Left lung (tissue), 10 donors: Measurements from ENCODE around the gene BFSP1. TPM values are rescaled to one million over a fixed set of nuclear protein-coding genes. Genes with fewer than 3 reads are reported as not detected.

ENCODE experiments used
- ATAC-seq: fragments of 200-7000 bp; cut with Tn5 transposase; one replicate; pipeline ENCODE4 v1.9.1; 2020; ENCODE audit warnings: moderate library complexity
- DNase-seq, 4 donors: peaks; one replicate each; pipeline ENCODE4 v3.0.0-alpha.2; 2013 to 2020
- H3K27ac ChIP-seq, 2 donors: fragments of 200-600 bp; sonication (generic) in 1 of 2; one replicate each; pipeline versions ENCODE4 v1.5.0 to v1.8.0; 2020 to 2021
- H3K27me3 ChIP-seq, 2 donors: fragments of 200-600 bp; sonication (generic) in 1 of 2; one replicate each; pipeline versions ENCODE4 v1.5.0 to v1.8.0; 2020 to 2021
- H3K36me3 ChIP-seq, 2 donors: fragments of 200-600 bp; sonication (generic) in 1 of 2; one replicate each; pipeline versions ENCODE4 v1.5.0 to v1.8.0; 2020 to 2021
- H3K4me1 ChIP-seq, 2 donors: fragments of 200-600 bp; one replicate each; pipeline ENCODE4 v1.8.0; 2021
- H3K4me3 ChIP-seq, 2 donors: fragments of 200-600 bp; sonication (generic) in 1 of 2; one replicate each; pipeline versions ENCODE4 v1.5.0 to v1.8.0; 2020 to 2021; ENCODE audit warnings: mild to moderate bottlenecking in 1 of 2
- H3K9me3 ChIP-seq, 2 donors: fragments of 200-600 bp; sonication (generic) in 1 of 2; one replicate each; pipeline versions ENCODE4 v1.5.0 to v1.8.0; 2020 to 2021
- CTCF ChIP-seq, 2 donors: fragments of 200-600 bp; sonication (generic) in 1 of 2; IDR thresholded peaks; one replicate each; pipeline versions ENCODE4 v1.5.0 to v1.8.0; 2021; ENCODE audit warnings: antibody characterized with exemption in 2 of 2
- intact Hi-C, 2 donors: fragments of 100-400 bp; cut with DNase I; formaldehyde crosslinking; loops; one replicate each; pipeline versions ENCODE4 v1.11.2 to v1.14.2; 2022
- polyA plus RNA-seq, 6 donors: library from polyadenylated mRNA; unstranded; fragments of 120-200 nt; gene quantifications; one replicate each; pipeline ENCODE4 v1.2.1, GENCODE V29; 2013; ENCODE audit not compliant: insufficient read length in 6 of 6
- total RNA-seq, 2 donors: library from RNA; stranded (reverse); fragmentation: NEBNext Ultra II Directional; extraction: Animal tissue kit (Norgen Biotek cat#: 25700); gene quantifications; one replicate each; pipeline ENCODE4 v1.2.1, GENCODE V29; 2021
- donor health status: DM: no; HTN: yes; CAD: no.
- donor health status: DM: no; HTN: no; CAD: no.

BFSP1 gene
- total and polyA plus RNA-seq, 8 donors, result 1.9 to 4.2 (median 3.9) TPM

- intact Hi-C loops, result no loop called here
- no peak overlapping the region for H3K4me3 ChIP-seq
These were observed 27.2 kb upstream of the BFSP1 start for GRCh38 chr20:17558154-17558940.

GRCh38 chr20:17557675-17558006 lies 26.5 kb upstream of the BFSP1 start:
- no peaks in the 10 kb centered on the region for H3K36me3 ChIP-seq
- intact Hi-C loops, result no loop called here
- H3K27me3 ChIP-seq, result no peaks in the 10 kb centered on the region
- no peaks in the 10 kb centered on the region for H3K9me3 ChIP-seq
- peak; percentile 77 for ATAC-seq
- H3K27ac ChIP-seq, result peak overlapping the region; percentile 89 to 97
- no peak for TF ChIP-seq CTCF (IDR thresholded peaks at IDR 0.05)
- DNase-seq, result peak in 1 of 4 donors; percentile 71
- peaks cover 20 to 34% of the 10 kb centered on the region in 2 donors for H3K4me1 ChIP-seq
- no peak overlapping the region for H3K4me3 ChIP-seq

More at GRCh38 chr20:17558154-17558940, 27.2 kb upstream of the BFSP1 start:
- no peaks in the 10 kb centered on the region for H3K27me3 ChIP-seq
- peak overlapping the region; percentile 89 to 97 for H3K27ac ChIP-seq
- TF ChIP-seq CTCF (IDR thresholded peaks at IDR 0.05), result no peak
- no peaks in the 10 kb centered on the region for H3K9me3 ChIP-seq
- no peaks in the 10 kb centered on the region for H3K36me3 ChIP-seq
- peaks cover 20 to 34% of the 10 kb centered on the region in 2 donors for H3K4me1 ChIP-seq
- ATAC-seq (peak; percentile 82), DNase-seq (peak in 2 of 4 donors; percentile 61 to 69)

DNA sequence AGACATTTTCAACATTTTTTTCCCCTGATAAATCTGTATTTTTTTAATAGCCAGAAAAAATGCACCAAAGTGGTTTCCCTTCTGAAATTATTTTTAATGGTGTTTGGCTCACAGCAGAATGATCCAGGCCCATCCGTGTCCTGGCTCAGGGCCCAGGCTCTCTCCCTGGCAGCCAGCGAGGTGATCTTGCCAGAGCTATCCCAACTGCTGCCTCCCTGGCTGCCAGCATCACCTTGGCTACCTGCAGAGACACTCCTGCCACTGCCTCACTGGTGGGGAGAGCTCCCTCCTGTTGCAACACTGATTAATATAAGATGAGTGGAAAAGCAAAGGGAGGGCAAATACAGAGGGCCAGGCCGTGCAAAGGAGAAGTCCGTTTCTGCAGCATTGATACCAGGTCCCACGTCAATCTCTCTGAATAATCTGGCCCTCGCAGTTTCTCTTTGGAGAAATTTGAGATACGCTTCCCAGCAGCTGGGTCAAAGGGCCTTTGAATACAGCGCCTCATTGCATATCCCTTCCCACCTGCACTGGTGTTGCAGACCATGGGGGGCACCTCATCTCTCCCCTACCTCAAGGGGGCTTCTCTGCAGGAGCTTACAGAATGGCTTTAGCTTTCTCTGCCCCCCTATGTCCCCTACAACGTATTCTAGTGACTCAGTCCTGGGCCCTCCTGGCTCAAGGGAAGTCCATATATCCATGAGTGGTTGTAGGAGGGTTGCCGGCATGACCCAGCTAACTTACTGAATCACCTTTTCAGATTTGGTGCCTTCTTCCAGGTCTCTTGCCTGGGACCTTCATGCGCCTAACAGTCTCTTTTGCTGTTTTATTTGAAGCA lies 25.9 kb upstream of the BFSP1 start:
- TF ChIP-seq CTCF (IDR thresholded peaks at IDR 0.05), result no peak
- no peaks in the 10 kb centered on the region for H3K27me3 ChIP-seq
- no peak overlapping the region for H3K4me3 ChIP-seq
- DNase-seq (peak in 3 of 4 donors; percentile 39 to 80 (median 69)), ATAC-seq (peak; percentile 34)
- peak overlapping the region; percentile 89 to 97 for H3K27ac ChIP-seq
- intact Hi-C loops, result no loop called here
- no peaks in the 10 kb centered on the region for H3K9me3 ChIP-seq
- peaks cover 20 to 34% of the 10 kb centered on the region in 2 donors for H3K4me1 ChIP-seq
- H3K36me3 ChIP-seq, result no peaks in the 10 kb centered on the region

GRCh38 chr20:17555106-17555505 lies 23.9 kb upstream of the BFSP1 start:
- TF ChIP-seq CTCF (IDR thresholded peaks at IDR 0.05), result no peak
- intact Hi-C loops, result no loop called here
- ATAC-seq, result no peak
- Histone ChIP-seq H3K4me1 (peaks cover 20 to 33% of the 10 kb centered on the region in 2 donors), H3K9me3 (no peaks in the 10 kb centered on the region), H3K27ac (no peak overlapping the region), H3K27me3 (no peaks in the 10 kb centered on the region), H3K4me3 (no peak overlapping the region), H3K36me3 (no peaks in the 10 kb centered on the region)
- no peak for DNase-seq

GRCh38 chr20:17549131-17549530 lies 18.0 kb upstream of the BFSP1 start:
- no peaks in the 10 kb centered on the region for H3K27me3 ChIP-seq
- intact Hi-C loops, result no loop called here
- no peak for TF ChIP-seq CTCF (IDR thresholded peaks at IDR 0.05)

More at GRCh38 chr20:17549131-17549530, 18.0 kb upstream of the BFSP1 start:
- ATAC-seq, result no peak
- Histone ChIP-seq H3K27ac (no peak overlapping the region), H3K9me3 (no peaks in the 10 kb centered on the region), H3K4me1 (no peaks in the 10 kb centered on the region), H3K4me3 (no peak overlapping the region), H3K36me3 (no peaks in the 10 kb centered on the region)
- DNase-seq, result no peak
